Progenitor cell of endocrine pancreas (in vitro differentiated cells): ENCODE measurements around the gene DTNB. TPM values are rescaled to one million over a fixed set of nuclear protein-coding genes. Genes with fewer than 3 reads are reported as not detected.

Source experiments
- DNase-seq: peaks from one replicate; pipeline ENCODE4 v3.0.0; 2021; ENCODE audit warnings: low spot score; ENCODE audit not compliant: unreplicated experiment
- H3K27ac Mint-ChIP-seq: 2 replicates; pipeline ENCODE4 v1.8.0; 2021; ENCODE audit warnings: mild to moderate bottlenecking, moderate library complexity, mixed read lengths
- H3K27me3 Mint-ChIP-seq: 2 replicates; pipeline ENCODE4 v1.8.0; 2021; ENCODE audit warnings: mixed read lengths
- H3K36me3 Mint-ChIP-seq: 2 replicates; pipeline ENCODE4 v1.8.0; 2022; ENCODE audit warnings: mixed read lengths; ENCODE audit not compliant: insufficient read depth
- H3K4me1 Mint-ChIP-seq: 2 replicates; pipeline ENCODE4 v1.8.0; 2021; ENCODE audit warnings: low read depth, mixed read lengths
- H3K4me3 Mint-ChIP-seq: 2 replicates; pipeline ENCODE4 v1.8.0; 2021; ENCODE audit warnings: low read depth, mild to moderate bottlenecking, moderate library complexity, mixed read lengths
- H3K9me3 Mint-ChIP-seq: 2 replicates; pipeline ENCODE4 v1.8.0; 2021; ENCODE audit warnings: low read depth, mixed read lengths
- CTCF ChIP-seq: fragments of 200-600 bp; sonication (generic); IDR thresholded peaks from one replicate; pipeline ENCODE4 v1.5.0; 2021; ENCODE audit warnings: antibody characterized with exemption, mild to moderate bottlenecking; ENCODE audit not compliant: unreplicated experiment
- total RNA-seq: library from RNA; stranded (reverse); gene quantifications from 2 replicates; pipeline ENCODE4 v1.2.1, GENCODE V29; 2021

The DTNB gene
- total RNA-seq, 1 donor from 2014 or later = 29.3 TPM

DNA sequence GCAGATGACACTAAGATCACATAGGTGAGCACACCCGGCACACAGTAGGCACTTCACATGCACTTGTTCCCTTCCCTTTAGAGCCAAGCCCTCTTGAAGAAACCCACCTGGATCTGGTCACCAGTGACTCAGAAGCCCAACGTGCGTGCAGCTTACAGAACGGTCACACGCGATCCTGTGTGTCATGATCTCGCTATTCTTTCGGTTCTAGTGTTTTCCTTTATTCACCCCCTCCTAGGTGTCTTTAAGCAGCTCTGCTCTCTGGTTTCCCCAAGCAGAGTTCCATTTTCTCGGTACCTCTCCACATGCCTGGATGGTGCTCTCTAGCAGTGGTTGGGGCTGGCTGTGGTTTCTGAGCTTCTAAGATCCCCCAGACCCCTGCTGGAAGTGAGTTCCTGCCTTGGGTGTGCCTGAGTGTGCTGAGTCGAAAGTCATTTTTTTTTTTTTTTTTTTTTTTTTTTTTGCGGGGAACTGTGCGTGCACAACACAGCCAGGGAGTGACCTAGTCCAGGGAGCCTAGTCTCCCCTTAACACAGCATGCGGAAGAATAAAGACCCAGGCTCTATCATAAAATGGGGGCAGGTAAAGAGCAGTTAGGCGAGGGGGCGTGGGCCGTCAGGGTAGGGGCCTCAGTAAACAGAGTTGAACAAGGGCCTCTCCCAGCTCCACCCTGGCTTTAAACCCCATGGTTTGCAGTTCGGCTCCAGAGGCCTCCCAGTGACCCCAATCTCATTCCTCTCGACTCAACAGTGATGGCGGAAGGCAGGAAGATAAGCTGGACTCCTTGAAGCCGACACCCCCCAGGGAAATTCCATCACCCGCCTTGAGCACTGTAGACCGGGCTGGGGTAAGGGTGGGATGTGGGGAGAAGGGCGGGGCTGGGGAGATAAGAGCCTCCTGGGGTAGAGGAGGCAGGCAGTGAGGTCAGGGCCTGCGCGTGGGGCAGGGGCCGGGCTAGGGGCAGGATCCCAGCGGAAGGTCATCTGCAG is 301.8 kb downstream of the DTNB start:
- no peak for DNase-seq
- peaks cover 26% of the 10 kb centered on the region for H3K27me3 Mint-ChIP-seq

DNA sequence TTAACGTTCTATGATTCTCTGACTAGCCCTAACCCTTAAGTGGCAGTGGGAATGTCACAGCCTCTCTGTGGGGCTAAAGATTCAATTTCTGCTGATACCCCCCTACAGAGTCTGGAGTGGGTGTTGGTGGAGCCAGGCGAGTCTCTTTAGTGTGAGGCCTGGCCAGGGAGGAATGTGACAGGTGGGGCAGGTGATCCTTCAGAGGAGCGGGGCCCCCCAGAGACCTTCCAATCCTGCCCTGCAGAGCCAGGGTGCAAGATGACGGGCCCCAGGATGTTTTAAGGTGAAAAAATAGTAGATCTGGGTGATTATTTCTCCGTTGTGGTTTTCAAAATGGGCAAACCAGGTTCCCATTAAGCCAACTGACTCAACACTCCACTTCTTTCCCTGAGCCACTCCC is 303.5 kb downstream of the DTNB start:
- peaks cover 30% of the 10 kb centered on the region for H3K27me3 Mint-ChIP-seq
- no peak for TF ChIP-seq CTCF
- DNase-seq = no peak
- no peak overlapping the region for H3K27ac Mint-ChIP-seq
- no peaks in the 10 kb centered on the region for H3K9me3 Mint-ChIP-seq
- H3K4me1 Mint-ChIP-seq = peaks cover 14% of the 10 kb centered on the region
- no peaks in the 10 kb centered on the region for H3K36me3 Mint-ChIP-seq
- H3K4me3 Mint-ChIP-seq = no peak overlapping the region

More for the DNA sequence above, 301.8 kb downstream of the DTNB start:
- Mint-ChIP-seq H3K27ac (no peak overlapping the region), H3K4me3 (no peak overlapping the region), H3K4me1 (peaks cover 16% of the 10 kb centered on the region), H3K36me3 (no peaks in the 10 kb centered on the region), H3K9me3 (no peaks in the 10 kb centered on the region)
- TF ChIP-seq CTCF = no peak

GRCh38 chr2:25369439-25369838 is 303.9 kb downstream of the DTNB start:
- peaks cover 14% of the 10 kb centered on the region for H3K4me1 Mint-ChIP-seq
- H3K27me3 Mint-ChIP-seq = peaks cover 35% of the 10 kb centered on the region
- H3K9me3 Mint-ChIP-seq = no peaks in the 10 kb centered on the region
- no peak overlapping the region for H3K4me3 Mint-ChIP-seq
- no peak for TF ChIP-seq CTCF
- H3K36me3 Mint-ChIP-seq = no peaks in the 10 kb centered on the region
- DNase-seq = no peak
- H3K27ac Mint-ChIP-seq = no peak overlapping the region

DNA sequence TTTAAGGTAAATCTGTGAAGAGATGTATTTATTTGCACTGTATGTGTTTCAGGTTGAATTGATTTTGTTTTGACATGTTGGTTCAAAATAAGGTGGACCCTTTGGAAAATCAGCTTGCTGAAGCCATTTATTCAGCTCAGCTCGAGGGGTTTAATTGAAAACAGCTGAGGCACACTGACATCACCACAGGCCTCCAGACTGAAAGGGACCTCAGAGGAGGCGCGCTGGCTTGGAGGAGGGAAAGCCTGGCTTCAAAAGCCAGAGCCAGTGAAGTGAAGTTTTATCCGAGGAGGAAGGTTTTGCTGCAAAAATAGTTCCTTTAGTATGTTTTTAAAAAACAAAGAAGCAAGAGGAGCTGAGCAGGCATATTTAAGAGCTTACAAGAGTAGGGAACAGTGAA is 304.7 kb downstream of the DTNB start:
- H3K36me3 Mint-ChIP-seq = no peaks in the 10 kb centered on the region
- DNase-seq = no peak
- H3K4me1 Mint-ChIP-seq = peaks cover 14% of the 10 kb centered on the region
- H3K4me3 Mint-ChIP-seq = no peak overlapping the region
- H3K27me3 Mint-ChIP-seq = peaks cover 36% of the 10 kb centered on the region
- H3K9me3 Mint-ChIP-seq = no peaks in the 10 kb centered on the region
- peak overlapping the region; percentile 62 for H3K27ac Mint-ChIP-seq
- no peak for TF ChIP-seq CTCF

GRCh38 chr2:25367296-25367695 is 306.1 kb downstream of the DTNB start:
- Mint-ChIP-seq H3K27me3 (peaks cover 42% of the 10 kb centered on the region), H3K9me3 (no peaks in the 10 kb centered on the region), H3K27ac (no peak overlapping the region), H3K4me3 (no peak overlapping the region), H3K36me3 (no peaks in the 10 kb centered on the region), H3K4me1 (peaks cover 15% of the 10 kb centered on the region)
- DNase-seq = no peak
- no peak for TF ChIP-seq CTCF
